Neural progenitor cell (in vitro differentiated cells): ENCODE data around the gene ERGIC1. TPM values are rescaled to one million over a fixed set of nuclear protein-coding genes. Genes with fewer than 3 reads are reported as not detected.

Experiments used
- DNase-seq: peaks from one replicate; pipeline ENCODE4 v3.0.0-alpha.2; 2016; ENCODE audit warnings: low spot score
- H2AFZ ChIP-seq: fragments of 200-600 bp; sonication (generic); replicated peaks from 2 replicates; pipeline ENCODE4 v1.6.1; 2016; ENCODE audit warnings: antibody characterized with exemption
- H3F3A ChIP-seq: fragments of 200-600 bp; sonication (generic); 2 replicates; pipeline ENCODE4 v1.6.1; 2016; ENCODE audit warnings: antibody characterized with exemption, low read depth
- H3K27ac ChIP-seq: fragments of 200-600 bp; sonication (generic); 2 replicates; pipeline ENCODE4 v1.5.1; 2016; ENCODE audit warnings: mild to moderate bottlenecking
- H3K27me3 ChIP-seq: fragments of 200-600 bp; sonication (generic); 2 replicates; pipeline ENCODE4 v1.6.1; 2016; ENCODE audit warnings: mild to moderate bottlenecking, moderate library complexity
- H3K36me3 ChIP-seq: fragments of 200-600 bp; sonication (generic); 2 replicates; pipeline ENCODE4 v1.5.1; 2016
- H3K4me1 ChIP-seq: fragments of 200-600 bp; sonication (generic); 2 replicates; pipeline ENCODE4 v1.6.1; 2016; ENCODE audit warnings: mixed run types
- H3K4me2 ChIP-seq: fragments of 200-600 bp; sonication (generic); 2 replicates; pipeline ENCODE4 v1.6.1; 2016
- H3K4me3 ChIP-seq: fragments of 200-600 bp; sonication (generic); 2 replicates; pipeline ENCODE4 v1.5.1; 2016
- H3K79me2 ChIP-seq: fragments of 200-600 bp; sonication (generic); 2 replicates; pipeline ENCODE4 v1.6.1; 2016; ENCODE audit warnings: low read depth
- H3K9ac ChIP-seq: fragments of 200-600 bp; sonication (generic); 2 replicates; pipeline ENCODE4 v1.6.1; 2016
- H3K9me3 ChIP-seq: fragments of 200-600 bp; sonication (generic); 2 replicates; pipeline ENCODE4 v1.5.1; 2016; ENCODE audit warnings: low read depth
- H4K20me1 ChIP-seq: fragments of 200-600 bp; sonication (generic); 2 replicates; pipeline ENCODE4 v1.6.1; 2016; ENCODE audit warnings: low read depth
- H3K27ac Mint-ChIP-seq: 3 replicates; pipeline ENCODE4 v1.8.0; 2021; ENCODE audit warnings: mixed read lengths
- H3K27me3 Mint-ChIP-seq: 2 replicates; pipeline ENCODE4 v1.8.0; 2022; ENCODE audit warnings: low read depth, mild to moderate bottlenecking, inconsistent platforms, moderate library complexity, mixed read lengths; ENCODE audit not compliant: insufficient read depth
- H3K36me3 Mint-ChIP-seq: 3 replicates; pipeline ENCODE4 v1.8.0; 2021; ENCODE audit warnings: mixed read lengths
- H3K4me1 Mint-ChIP-seq: 3 replicates; pipeline ENCODE4 v1.8.0; 2021; ENCODE audit warnings: mixed read lengths
- H3K4me3 Mint-ChIP-seq: 3 replicates; pipeline ENCODE4 v1.8.0; 2021; ENCODE audit warnings: mild to moderate bottlenecking, moderate library complexity, mixed read lengths
- H3K9me3 Mint-ChIP-seq: 3 replicates; pipeline ENCODE4 v1.8.0; 2020; ENCODE audit warnings: mixed read lengths
- EZH2 ChIP-seq: fragments of 200-600 bp; sonication (generic); IDR thresholded peaks from 2 replicates; pipeline ENCODE4 v1.6.1; 2017; ENCODE audit warnings: antibody characterized with exemption, mild to moderate bottlenecking, moderate library complexity
- EZH2phosphoT487 ChIP-seq: fragments of 200-600 bp; sonication (generic); IDR thresholded peaks from 2 replicates; pipeline ENCODE4 v1.6.1; 2017; ENCODE audit warnings: antibody characterized with exemption
- total RNA-seq: library from RNA; depleted of rRNA; stranded (reverse); fragments of >200 nt; gene quantifications from 2 replicates; pipeline ENCODE4 v1.2.3, GENCODE V29; 2015; ENCODE audit warnings: low replicate concordance
- TF ChIP-seq, protein P1 (sequence below): fragments of 200-600 bp; sonication (generic); IDR thresholded peaks from 2 replicates; pipeline ENCODE4 v1.5.1; 2017; ENCODE audit warnings: antibody characterized with exemption, mild to moderate bottlenecking

The ERGIC1 gene
- total RNA-seq, 1 donor from 2014 or later: 28.7 TPM

DNA sequence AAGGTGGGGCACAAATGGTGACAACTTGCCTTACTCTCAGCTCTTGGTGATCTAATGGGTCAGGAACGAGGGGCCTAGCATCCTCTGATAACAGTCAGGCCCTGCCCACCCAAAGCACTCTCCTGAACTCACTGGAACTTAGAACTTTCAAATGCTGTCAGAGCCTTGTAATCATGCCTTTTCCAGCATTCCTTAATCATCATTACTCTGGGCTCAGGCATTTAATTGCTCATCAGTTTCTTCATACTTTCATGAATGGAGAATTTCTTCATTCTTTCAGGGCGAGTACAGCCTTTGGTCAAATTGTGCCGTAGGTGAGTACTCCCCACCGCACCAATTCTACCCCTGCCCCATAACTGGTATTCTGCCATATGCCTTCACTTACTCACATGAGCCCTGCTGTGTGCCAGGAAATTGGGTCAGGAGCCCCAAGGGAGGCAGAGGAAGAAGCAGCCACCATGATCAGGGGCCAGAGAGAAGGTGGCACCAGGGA is 32.8 kb upstream of the ERGIC1 start:
- Mint-ChIP-seq H3K4me3 (no peak overlapping the region), H3K27ac (peak overlapping the region; percentile 9), H3K4me1 (peaks cover 4% of the 10 kb centered on the region), H3K9me3 (no peaks in the 10 kb centered on the region), H3K36me3 (no peaks in the 10 kb centered on the region), H3K27me3 (peaks cover 8% of the 10 kb centered on the region)
- H3K36me3 ChIP-seq: no peaks in the 10 kb centered on the region
- no peaks in the 10 kb centered on the region for H3K79me2 ChIP-seq
- no peaks in the 10 kb centered on the region for H3F3A ChIP-seq
- H3K4me1 ChIP-seq: no peaks in the 10 kb centered on the region
- no peaks in the 10 kb centered on the region for H3K9me3 ChIP-seq
- H3K9ac ChIP-seq: no peak overlapping the region
- no peak for DNase-seq
- no peak overlapping the region for H2AFZ ChIP-seq
- no peaks in the 10 kb centered on the region for H3K27me3 ChIP-seq
- H3K4me2 ChIP-seq: no peak overlapping the region
- H3K4me3 ChIP-seq: no peak overlapping the region
- no peak for TF ChIP-seq EZH2
- no peak for TF ChIP-seq EZH2phosphoT487
- TF ChIP-seq, protein P1, sequence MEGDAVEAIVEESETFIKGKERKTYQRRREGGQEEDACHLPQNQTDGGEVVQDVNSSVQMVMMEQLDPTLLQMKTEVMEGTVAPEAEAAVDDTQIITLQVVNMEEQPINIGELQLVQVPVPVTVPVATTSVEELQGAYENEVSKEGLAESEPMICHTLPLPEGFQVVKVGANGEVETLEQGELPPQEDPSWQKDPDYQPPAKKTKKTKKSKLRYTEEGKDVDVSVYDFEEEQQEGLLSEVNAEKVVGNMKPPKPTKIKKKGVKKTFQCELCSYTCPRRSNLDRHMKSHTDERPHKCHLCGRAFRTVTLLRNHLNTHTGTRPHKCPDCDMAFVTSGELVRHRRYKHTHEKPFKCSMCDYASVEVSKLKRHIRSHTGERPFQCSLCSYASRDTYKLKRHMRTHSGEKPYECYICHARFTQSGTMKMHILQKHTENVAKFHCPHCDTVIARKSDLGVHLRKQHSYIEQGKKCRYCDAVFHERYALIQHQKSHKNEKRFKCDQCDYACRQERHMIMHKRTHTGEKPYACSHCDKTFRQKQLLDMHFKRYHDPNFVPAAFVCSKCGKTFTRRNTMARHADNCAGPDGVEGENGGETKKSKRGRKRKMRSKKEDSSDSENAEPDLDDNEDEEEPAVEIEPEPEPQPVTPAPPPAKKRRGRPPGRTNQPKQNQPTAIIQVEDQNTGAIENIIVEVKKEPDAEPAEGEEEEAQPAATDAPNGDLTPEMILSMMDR: no peak
- no peak overlapping the region for H3K27ac ChIP-seq
- no peaks in the 10 kb centered on the region for H4K20me1 ChIP-seq

DNA sequence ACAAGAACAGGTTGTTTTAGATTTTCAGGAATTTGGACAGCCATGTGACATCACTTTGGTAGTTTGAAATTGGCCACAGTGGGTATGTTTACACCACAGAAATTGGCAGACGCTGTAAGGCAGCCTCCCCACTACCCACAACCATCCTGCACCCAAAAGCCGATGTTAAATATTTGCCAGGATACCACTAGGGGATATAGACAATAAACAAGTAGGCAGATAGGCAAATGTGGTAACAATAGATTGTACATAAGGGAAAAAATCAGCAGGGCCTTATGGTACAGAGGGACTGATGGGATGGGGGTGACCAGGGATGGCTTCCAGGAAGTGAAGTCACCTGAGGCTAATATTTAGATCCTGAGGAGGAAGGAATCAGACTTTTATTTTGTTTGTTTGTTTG is 31.9 kb upstream of the ERGIC1 start:
- Histone ChIP-seq H4K20me1 (no peaks in the 10 kb centered on the region), H3F3A (no peaks in the 10 kb centered on the region), H3K79me2 (no peaks in the 10 kb centered on the region), H3K4me3 (no peak overlapping the region), H3K36me3 (no peaks in the 10 kb centered on the region), H3K27me3 (no peaks in the 10 kb centered on the region), H3K4me2 (no peak overlapping the region), H3K4me1 (no peaks in the 10 kb centered on the region), H2AFZ (no peak overlapping the region), H3K9ac (no peak overlapping the region), H3K27ac (no peak overlapping the region), H3K9me3 (no peaks in the 10 kb centered on the region)
- no peak overlapping the region for H3K27ac Mint-ChIP-seq
- H3K9me3 Mint-ChIP-seq: no peaks in the 10 kb centered on the region
- no peak overlapping the region for H3K4me3 Mint-ChIP-seq
- peaks cover 4% of the 10 kb centered on the region for H3K4me1 Mint-ChIP-seq
- TF ChIP-seq EZH2: no peak
- no peak for TF ChIP-seq EZH2phosphoT487
- TF ChIP-seq, protein P1: no peak
- H3K36me3 Mint-ChIP-seq: no peaks in the 10 kb centered on the region
- DNase-seq: no peak
- peaks cover 10% of the 10 kb centered on the region for H3K27me3 Mint-ChIP-seq

DNA sequence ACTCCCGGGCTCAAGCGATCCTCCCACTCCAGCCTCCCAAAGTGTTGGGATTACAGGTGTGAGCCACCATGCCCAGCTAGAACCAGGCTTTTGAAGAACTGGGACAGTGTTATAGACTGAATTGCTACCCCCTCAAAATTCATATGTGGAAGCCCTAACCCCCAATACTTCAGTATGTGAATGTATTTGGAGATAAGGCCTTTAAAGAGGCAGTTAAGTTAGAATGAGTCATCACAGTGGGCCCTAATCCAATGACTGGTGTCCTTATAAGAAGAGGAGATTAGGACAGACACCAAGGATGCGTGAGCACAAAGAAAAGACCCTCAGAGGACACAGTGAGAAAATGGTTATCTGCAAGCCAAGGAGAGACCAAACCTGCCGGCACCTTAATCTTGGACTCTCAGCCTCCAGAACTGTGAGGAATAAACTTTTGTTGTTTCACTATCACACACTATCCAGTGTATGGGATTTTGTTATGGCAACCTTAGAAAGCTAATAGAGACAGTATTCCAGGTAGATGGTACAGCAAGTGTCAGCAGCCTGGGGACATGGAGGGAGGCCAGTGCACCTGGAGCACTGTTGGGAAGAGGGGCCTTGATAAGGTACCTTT is 31.4 kb upstream of the ERGIC1 start:
- Histone ChIP-seq H3K4me1 (no peaks in the 10 kb centered on the region), H3K36me3 (no peaks in the 10 kb centered on the region), H3K4me3 (no peak overlapping the region), H3K4me2 (no peak overlapping the region), H3F3A (no peaks in the 10 kb centered on the region), H3K9me3 (no peaks in the 10 kb centered on the region), H3K79me2 (no peaks in the 10 kb centered on the region), H4K20me1 (no peaks in the 10 kb centered on the region), H3K27me3 (no peaks in the 10 kb centered on the region), H2AFZ (no peak overlapping the region), H3K27ac (no peak overlapping the region), H3K9ac (no peak overlapping the region)
- DNase-seq: no peak
- Mint-ChIP-seq H3K4me3 (no peak overlapping the region), H3K27ac (no peak overlapping the region), H3K9me3 (no peaks in the 10 kb centered on the region), H3K27me3 (peaks cover 8% of the 10 kb centered on the region), H3K36me3 (no peaks in the 10 kb centered on the region), H3K4me1 (peaks cover 7% of the 10 kb centered on the region)
- TF ChIP-seq EZH2phosphoT487 (no peak), EZH2 (no peak)
- TF ChIP-seq, protein P1: no peak
